Cardiac muscle cell (in vitro differentiated cells and primary cell): Measurements from ENCODE around the gene KRCC1. TPM values are rescaled to one million over a fixed set of nuclear protein-coding genes. Genes with fewer than 3 reads are reported as not detected.
"Not testable (repeated sequence)": the region's sequence is repeated elsewhere in the genome, so short reads cannot be mapped to it uniquely, and the experiment has no call there.

Experiments used
- DNase-seq, 2 donors: peaks; one replicate each; pipeline versions ENCODE4 v3.0.0 to v3.0.0-alpha.2; 2010 to 2017; ENCODE audit warnings: low read depth in 1 of 2, low spot score in 1 of 2
- H3K27ac ChIP-seq: fragments of 200-600 bp; sonication (generic); 2 replicates; pipeline ENCODE4 v1.5.1; 2016
- H3K27me3 ChIP-seq: fragments of 200-600 bp; sonication (generic); 2 replicates; pipeline ENCODE4 v1.6.0; 2016; ENCODE audit warnings: control low read depth
- H3K36me3 ChIP-seq: fragments of 200-600 bp; sonication (generic); 2 replicates; pipeline ENCODE4 v1.5.1; 2016; ENCODE audit warnings: control low read depth
- H3K4me1 ChIP-seq: fragments of 200-600 bp; sonication (generic); 2 replicates; pipeline ENCODE4 v1.8.1; 2017; ENCODE audit warnings: low read depth, mild to moderate bottlenecking, mixed run types
- H3K4me3 ChIP-seq: fragments of 200-600 bp; sonication (generic); 2 replicates; pipeline ENCODE4 v1.5.1; 2016; ENCODE audit warnings: mild to moderate bottlenecking
- H3K9me3 ChIP-seq: fragments of 200-600 bp; sonication (generic); 2 replicates; pipeline ENCODE4 v1.5.1; 2017; ENCODE audit warnings: low read depth, mild to moderate bottlenecking, control low read depth
- CTCF ChIP-seq: IDR thresholded peaks from 2 replicates; pipeline ENCODE4 v1.5.1; 2012; ENCODE audit warnings: low read depth, mild to moderate bottlenecking, low read length
- polyA plus RNA-seq: library from polyadenylated mRNA; unstranded; fragments of >200 nt; fragmentation: Nextera tagmentation; extraction: Ambion mirVana; gene quantifications from 2 replicates; pipeline ENCODE4 v1.2.1, GENCODE V29; 2016
- total RNA-seq: library from RNA; depleted of rRNA; stranded (reverse); fragments of >200 nt; gene quantifications from 2 replicates; pipeline ENCODE4 v1.2.3, GENCODE V29; 2016

Gene KRCC1
- total and polyA plus RNA-seq, 2 experiments from 2014 or later: 26.5 to 26.6 TPM

GRCh38 chr2:88019985-88020384, 35.6 kb downstream of the KRCC1 start:
- Histone ChIP-seq H3K27ac (no peak overlapping the region), H3K9me3 (no peaks in the 10 kb centered on the region), H3K4me1 (no peaks in the 10 kb centered on the region), H3K4me3 (no peak overlapping the region), H3K36me3 (no peaks in the 10 kb centered on the region), H3K27me3 (no peaks in the 10 kb centered on the region)
- TF ChIP-seq CTCF: no peak
- no peak for DNase-seq

GRCh38 chr2:88018909-88019308, 36.7 kb downstream of the KRCC1 start:
- H3K4me1 ChIP-seq: no peaks in the 10 kb centered on the region
- H3K27me3 ChIP-seq: no peaks in the 10 kb centered on the region
- TF ChIP-seq CTCF: no peak
- no peak for DNase-seq
- H3K27ac ChIP-seq: no peak overlapping the region
- H3K9me3 ChIP-seq: no peaks in the 10 kb centered on the region
- no peak overlapping the region for H3K4me3 ChIP-seq
- no peaks in the 10 kb centered on the region for H3K36me3 ChIP-seq

GRCh38 chr2:88018077-88018805, 37.3 kb downstream of the KRCC1 start:
- not testable (repeated sequence) for H3K9me3 ChIP-seq, DNase-seq, H3K27me3 ChIP-seq, H3K36me3 ChIP-seq, H3K4me3 ChIP-seq, H3K27ac ChIP-seq, H3K4me1 ChIP-seq

GRCh38 chr2:88017780-88018038, 37.9 kb downstream of the KRCC1 start:
- DNase-seq, H3K27ac ChIP-seq, H3K9me3 ChIP-seq, H3K4me3 ChIP-seq, H3K36me3 ChIP-seq, H3K27me3 ChIP-seq, H3K4me1 ChIP-seq: not testable (repeated sequence)

GRCh38 chr2:88016960-88017779, 38.4 kb downstream of the KRCC1 start:
- Histone ChIP-seq H3K27ac (peak overlapping the region; percentile 98), H3K9me3 (no peaks in the 10 kb centered on the region), H3K4me3 (peak overlapping the region; percentile 60), H3K36me3 (no peaks in the 10 kb centered on the region), H3K27me3 (no peaks in the 10 kb centered on the region), H3K4me1 (no peaks in the 10 kb centered on the region)
- TF ChIP-seq CTCF: no peak
- peak in 1 of 2 donors; percentile 73 for DNase-seq

- Histone ChIP-seq H3K36me3 (no peaks in the 10 kb centered on the region), H3K4me1 (no peaks in the 10 kb centered on the region), H3K4me3 (peak within 1 kb of the TSS; percentile 60), H3K9me3 (no peaks in the 10 kb centered on the region), H3K27ac (peak within 1 kb of the TSS; percentile 98), H3K27me3 (no peaks in the 10 kb centered on the region)
- TF ChIP-seq CTCF: no peak
- peak; percentile 86 to 93 for DNase-seq
These were observed 39.3 kb downstream of the KRCC1 start, which contains the start of gene RNU2-63P for GRCh38 chr2:88016086-88016959. Gene RNU2-63P, minus strand, starts transcription at chr2:88016547.
